Natural killer cell (primary cell): ENCODE data around the gene TNNI3K. TPM values are rescaled to one million over a fixed set of nuclear protein-coding genes. Genes with fewer than 3 reads are reported as not detected.

Experiments used
- ATAC-seq, 3 donors: fragments of 150-1000 bp in 2 of 3; fragments of 200-7000 bp in 1 of 3; cut with Tn5 transposase; 1 replicate in 1 of 3; 2 replicates in 2 of 3; pipeline ENCODE4 v1.10.0; 2021; ENCODE audit warnings: mild to moderate bottlenecking in 2 of 3, moderate library complexity in 2 of 3
- DNase-seq, 2 donors: peaks; one replicate each; pipeline versions ENCODE4 v3.0.0 to v3.0.0-alpha.2; 2013 to 2021; ENCODE audit warnings: mixed read lengths in 1 of 2
- H3K27ac ChIP-seq: one replicate; pipeline ENCODE4 v1.5.1; 2013; ENCODE audit warnings: mild to moderate bottlenecking, low read length
- H3K27me3 ChIP-seq: one replicate; pipeline ENCODE4 v1.6.1; 2013; ENCODE audit warnings: low read length; ENCODE audit not compliant: control insufficient read depth, insufficient read depth
- H3K36me3 ChIP-seq: one replicate; pipeline ENCODE4 v1.6.1; 2013; ENCODE audit warnings: low read length; ENCODE audit not compliant: control insufficient read depth, insufficient read depth
- H3K4me1 ChIP-seq: one replicate; pipeline ENCODE4 v1.6.1; 2013; ENCODE audit warnings: low read length; ENCODE audit not compliant: control insufficient read depth, insufficient read depth
- H3K4me3 ChIP-seq: one replicate; pipeline ENCODE4 v1.5.1; 2013; ENCODE audit warnings: low read length
- H3K9me3 ChIP-seq: one replicate; pipeline ENCODE4 v1.6.1; 2013; ENCODE audit warnings: low read length; ENCODE audit not compliant: control insufficient read depth, insufficient read depth
- H3K27ac Mint-ChIP-seq, 2 donors: one replicate each; pipeline ENCODE4 v1.8.0; 2022; ENCODE audit warnings: mild to moderate bottlenecking in 2 of 2, mixed read lengths in 2 of 2, moderate library complexity in 1 of 2
- H3K27me3 Mint-ChIP-seq, 2 donors: one replicate each; pipeline ENCODE4 v1.8.0; 2022; ENCODE audit warnings: low read depth in 2 of 2, mixed read lengths in 2 of 2
- H3K36me3 Mint-ChIP-seq: one replicate; pipeline ENCODE4 v1.8.0; 2022; ENCODE audit warnings: mixed read lengths
- H3K4me1 Mint-ChIP-seq, 2 donors: one replicate each; pipeline ENCODE4 v1.8.0; 2022; ENCODE audit warnings: mixed read lengths in 2 of 2
- H3K4me3 Mint-ChIP-seq: one replicate; pipeline ENCODE4 v1.8.0; 2022; ENCODE audit warnings: mild to moderate bottlenecking, moderate library complexity, mixed read lengths
- H3K9me3 Mint-ChIP-seq, 2 donors: one replicate each; pipeline ENCODE4 v1.8.0; 2022; ENCODE audit warnings: mixed read lengths in 2 of 2
- WGBS: methylation state at CpG from one replicate; pipeline ENCODE4 v1.1.7; 2013; ENCODE audit warnings: missing lambda C conversion rate; ENCODE audit not compliant: insufficient coverage; 5-methylcytosine and 5-hydroxymethylcytosine counted together
- intact Hi-C: fragments of 100-400 bp; cut with micrococcal nuclease; formaldehyde crosslinking; loops from one replicate; pipeline ENCODE4 v1.14.2; 2022
- total RNA-seq, 4 donors: library from RNA; stranded (reverse); fragments of 120-200 nt in 1 of 4; gene quantifications; one replicate each; pipeline versions ENCODE4 v1.2.3 to v1.2.4, GENCODE V29; 2013 to 2022
- TF ChIP-seq, protein P1 (sequence below): fragments of 200-600 bp; IDR thresholded peaks from one replicate; pipeline ENCODE4 v1.8.0; 2022; ENCODE audit warnings: antibody characterized with exemption

TNNI3K gene
- total RNA-seq, 3 donors from 2014 or later (not counting 1 experiment from before 2014, with no cell fraction given) = 0.72 TPM; not detected in 2

DNA sequence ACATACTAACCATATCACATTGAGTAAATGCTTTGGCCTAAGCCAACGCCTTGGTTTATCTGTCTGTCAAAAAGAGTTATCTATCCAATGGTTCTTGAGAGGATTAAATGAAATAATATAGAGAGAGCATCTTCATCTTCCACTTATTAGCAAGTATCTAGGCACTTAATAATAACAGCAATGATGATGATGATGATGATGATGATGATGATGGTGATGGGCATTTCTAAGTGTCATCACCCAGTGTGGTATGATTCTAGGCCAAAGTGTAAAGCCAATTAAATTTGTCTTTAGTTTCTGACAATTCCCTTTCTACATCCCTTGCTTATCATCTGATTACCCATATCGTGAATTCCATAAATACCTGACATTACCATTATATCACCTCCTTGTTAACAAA, 342.9 kb downstream of the TNNI3K start:
- Histone ChIP-seq H3K27me3 (no peaks in the 10 kb centered on the region), H3K27ac (no peak overlapping the region), H3K36me3 (no peaks in the 10 kb centered on the region), H3K4me1 (no peaks in the 10 kb centered on the region), H3K9me3 (no peaks in the 10 kb centered on the region), H3K4me3 (no peak overlapping the region)
- WGBS = 100% methylated on average over 1 of the region's 2 CpGs
- DNase-seq = no peak
- Mint-ChIP-seq H3K27me3 (no peaks in the 10 kb centered on the region), H3K27ac (no peak overlapping the region), H3K9me3 (no peaks in the 10 kb centered on the region), H3K4me3 (no peak overlapping the region), H3K36me3 (no peaks in the 10 kb centered on the region), H3K4me1 (peaks cover 11 to 20% of the 10 kb centered on the region in 2 donors)
- TF ChIP-seq, protein P1, sequence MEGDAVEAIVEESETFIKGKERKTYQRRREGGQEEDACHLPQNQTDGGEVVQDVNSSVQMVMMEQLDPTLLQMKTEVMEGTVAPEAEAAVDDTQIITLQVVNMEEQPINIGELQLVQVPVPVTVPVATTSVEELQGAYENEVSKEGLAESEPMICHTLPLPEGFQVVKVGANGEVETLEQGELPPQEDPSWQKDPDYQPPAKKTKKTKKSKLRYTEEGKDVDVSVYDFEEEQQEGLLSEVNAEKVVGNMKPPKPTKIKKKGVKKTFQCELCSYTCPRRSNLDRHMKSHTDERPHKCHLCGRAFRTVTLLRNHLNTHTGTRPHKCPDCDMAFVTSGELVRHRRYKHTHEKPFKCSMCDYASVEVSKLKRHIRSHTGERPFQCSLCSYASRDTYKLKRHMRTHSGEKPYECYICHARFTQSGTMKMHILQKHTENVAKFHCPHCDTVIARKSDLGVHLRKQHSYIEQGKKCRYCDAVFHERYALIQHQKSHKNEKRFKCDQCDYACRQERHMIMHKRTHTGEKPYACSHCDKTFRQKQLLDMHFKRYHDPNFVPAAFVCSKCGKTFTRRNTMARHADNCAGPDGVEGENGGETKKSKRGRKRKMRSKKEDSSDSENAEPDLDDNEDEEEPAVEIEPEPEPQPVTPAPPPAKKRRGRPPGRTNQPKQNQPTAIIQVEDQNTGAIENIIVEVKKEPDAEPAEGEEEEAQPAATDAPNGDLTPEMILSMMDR = no peak
- no peak for ATAC-seq
- intact Hi-C loops = no loop called here

DNA sequence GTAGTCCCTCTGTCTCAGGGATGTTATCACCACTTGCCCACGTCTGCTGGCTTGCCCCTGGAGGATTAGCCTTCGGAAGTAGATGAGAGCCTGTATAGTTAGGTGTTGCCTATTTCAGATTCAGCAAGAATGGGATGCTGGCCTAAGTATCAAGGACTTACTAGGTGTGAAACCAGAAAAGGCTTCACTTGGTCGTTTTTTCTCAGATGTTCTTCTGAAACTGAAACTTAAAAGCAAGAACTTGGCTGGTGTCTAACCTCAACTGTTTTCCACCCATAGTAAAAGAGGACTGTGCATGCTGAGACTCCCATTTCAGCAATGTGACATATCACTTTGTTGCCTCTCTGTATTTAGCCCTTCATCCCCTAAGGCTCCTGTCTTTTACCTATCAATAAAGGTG, 344.2 kb downstream of the TNNI3K start:
- no peaks in the 10 kb centered on the region for H3K36me3 ChIP-seq
- no peaks in the 10 kb centered on the region for H3K27me3 Mint-ChIP-seq
- H3K4me3 Mint-ChIP-seq = peak overlapping the region; percentile 53
- no peaks in the 10 kb centered on the region for H3K9me3 Mint-ChIP-seq
- peak overlapping the region; percentile 68 to 77 for H3K27ac Mint-ChIP-seq
- peak overlapping the region; percentile 61 for H3K27ac ChIP-seq
- H3K4me1 Mint-ChIP-seq = peaks cover 11 to 20% of the 10 kb centered on the region in 2 donors
- intact Hi-C loops = no loop called here
- H3K27me3 ChIP-seq = no peaks in the 10 kb centered on the region
- DNase-seq = peak in 1 of 2 donors; percentile 7
- WGBS = 24% methylated on average over 3 of the region's 3 CpGs
- H3K36me3 Mint-ChIP-seq = no peaks in the 10 kb centered on the region
- no peaks in the 10 kb centered on the region for H3K4me1 ChIP-seq
- no peaks in the 10 kb centered on the region for H3K9me3 ChIP-seq
- no peak overlapping the region for H3K4me3 ChIP-seq
- TF ChIP-seq, protein P1 = no peak
- ATAC-seq = peak; percentile 87 to 90 (median 87)

DNA sequence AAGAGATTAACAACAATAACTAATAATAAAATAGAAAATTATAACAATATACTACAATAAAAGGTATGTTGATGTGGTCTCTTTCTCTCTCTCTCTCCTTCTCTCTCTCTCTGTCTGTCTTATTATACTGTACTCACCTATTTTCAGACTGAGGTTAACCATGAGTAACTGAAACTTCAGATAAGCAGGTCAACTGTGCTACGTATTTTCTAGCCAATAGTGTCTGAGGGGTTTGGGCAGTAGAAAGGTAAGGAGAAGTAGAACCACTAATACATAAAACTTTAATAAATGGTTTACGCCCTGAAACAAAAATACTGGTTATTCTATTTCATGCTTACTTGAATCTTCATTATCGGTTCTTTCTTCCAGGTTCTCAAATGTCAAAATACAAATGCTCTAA, 348.2 kb downstream of the TNNI3K start:
- Histone ChIP-seq H3K27ac (no peak overlapping the region), H3K9me3 (no peaks in the 10 kb centered on the region), H3K4me1 (no peaks in the 10 kb centered on the region), H3K4me3 (no peak overlapping the region), H3K27me3 (no peaks in the 10 kb centered on the region), H3K36me3 (no peaks in the 10 kb centered on the region)
- ATAC-seq = no peak
- peaks cover 5 to 15% of the 10 kb centered on the region in 2 donors for H3K4me1 Mint-ChIP-seq
- intact Hi-C loops = no loop called here
- no peaks in the 10 kb centered on the region for H3K9me3 Mint-ChIP-seq
- TF ChIP-seq, protein P1 = no peak
- no peak overlapping the region for H3K27ac Mint-ChIP-seq
- H3K27me3 Mint-ChIP-seq = no peaks in the 10 kb centered on the region
- WGBS = 92% methylated on average over 2 of the region's 3 CpGs
- H3K4me3 Mint-ChIP-seq = no peak overlapping the region
- DNase-seq = no peak
- H3K36me3 Mint-ChIP-seq = no peaks in the 10 kb centered on the region

DNA sequence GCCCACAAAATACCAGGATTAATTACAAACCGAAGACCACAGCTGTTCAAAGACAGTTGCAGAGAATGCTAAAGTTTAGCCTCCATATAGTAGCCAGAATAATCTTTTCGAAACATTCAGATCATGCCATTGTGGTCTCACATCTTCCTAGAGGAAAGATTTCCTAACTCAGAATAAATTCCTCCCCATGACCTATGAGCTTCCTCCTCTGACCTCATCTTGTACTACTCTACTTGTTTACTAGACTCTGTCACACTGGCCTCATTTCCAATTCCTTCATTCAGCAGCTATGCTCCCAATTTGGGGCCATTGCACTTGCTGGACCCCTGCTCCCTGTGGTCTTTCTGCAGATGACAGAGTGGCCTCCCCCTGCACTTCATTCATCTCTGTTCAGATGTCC, 349.0 kb downstream of the TNNI3K start:
- H3K27ac Mint-ChIP-seq = no peak overlapping the region
- H3K9me3 Mint-ChIP-seq = no peaks in the 10 kb centered on the region
- H3K4me3 Mint-ChIP-seq = no peak overlapping the region
- H3K4me1 Mint-ChIP-seq = peaks cover 5 to 11% of the 10 kb centered on the region in 2 donors
- Histone ChIP-seq H3K4me1 (no peaks in the 10 kb centered on the region), H3K36me3 (no peaks in the 10 kb centered on the region), H3K4me3 (no peak overlapping the region), H3K27ac (no peak overlapping the region), H3K27me3 (no peaks in the 10 kb centered on the region), H3K9me3 (no peaks in the 10 kb centered on the region)
- H3K27me3 Mint-ChIP-seq = no peaks in the 10 kb centered on the region
- intact Hi-C loops = no loop called here
- ATAC-seq = no peak
- no peak for DNase-seq
- WGBS = 98% methylated on average over 2 of the region's 2 CpGs
- TF ChIP-seq, protein P1 = no peak
- H3K36me3 Mint-ChIP-seq = no peaks in the 10 kb centered on the region
